Stimulated activated CD4-positive, alpha-beta T cell treated with anti-CD3 and anti-CD28 coated beads, Interleukin-12 subunit alpha, Interleukin-12 subunit beta, amount 100 ng/mL, for 24 hours (primary cell): Measurements from ENCODE around the gene DOCK9.
"Not testable (repeated sequence)": the region's sequence is repeated elsewhere in the genome, so short reads cannot be mapped to it uniquely, and the experiment has no call there.

Experiments used
- DNase-seq, 2 experiments: peaks; one replicate each; pipeline ENCODE4 v3.0.0-alpha.2; 2020; ENCODE audit warnings: low read depth in 2 of 2

DOCK9 gene

GRCh38 chr13:98775386-98775785 lies 202.5 kb downstream of the DOCK9 start:
- DNase-seq = no peak

GRCh38 chr13:98774776-98775175 lies 203.1 kb downstream of the DOCK9 start:
- no peak for DNase-seq

DNA sequence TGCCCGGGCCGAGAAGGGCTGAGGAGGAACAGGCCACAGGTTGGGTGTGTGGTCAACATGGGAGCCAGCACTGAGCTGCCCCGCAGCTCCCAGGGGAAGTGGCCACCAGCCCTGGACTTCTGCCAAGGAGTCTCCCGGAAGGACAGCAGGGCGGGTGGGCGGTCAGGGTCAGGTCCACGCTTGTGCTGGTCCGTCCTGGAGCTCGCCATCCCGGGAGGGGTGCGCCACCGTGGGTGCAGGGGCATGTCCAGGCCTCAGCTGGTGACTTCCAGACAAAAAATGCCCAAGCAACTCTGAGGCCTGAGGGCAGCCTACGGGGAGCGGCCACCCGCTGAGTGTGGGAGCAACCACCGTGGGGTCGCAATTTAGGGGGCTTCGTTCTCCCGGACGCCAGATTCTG lies 203.9 kb downstream of the DOCK9 start:
- DNase-seq = no peak

DNA sequence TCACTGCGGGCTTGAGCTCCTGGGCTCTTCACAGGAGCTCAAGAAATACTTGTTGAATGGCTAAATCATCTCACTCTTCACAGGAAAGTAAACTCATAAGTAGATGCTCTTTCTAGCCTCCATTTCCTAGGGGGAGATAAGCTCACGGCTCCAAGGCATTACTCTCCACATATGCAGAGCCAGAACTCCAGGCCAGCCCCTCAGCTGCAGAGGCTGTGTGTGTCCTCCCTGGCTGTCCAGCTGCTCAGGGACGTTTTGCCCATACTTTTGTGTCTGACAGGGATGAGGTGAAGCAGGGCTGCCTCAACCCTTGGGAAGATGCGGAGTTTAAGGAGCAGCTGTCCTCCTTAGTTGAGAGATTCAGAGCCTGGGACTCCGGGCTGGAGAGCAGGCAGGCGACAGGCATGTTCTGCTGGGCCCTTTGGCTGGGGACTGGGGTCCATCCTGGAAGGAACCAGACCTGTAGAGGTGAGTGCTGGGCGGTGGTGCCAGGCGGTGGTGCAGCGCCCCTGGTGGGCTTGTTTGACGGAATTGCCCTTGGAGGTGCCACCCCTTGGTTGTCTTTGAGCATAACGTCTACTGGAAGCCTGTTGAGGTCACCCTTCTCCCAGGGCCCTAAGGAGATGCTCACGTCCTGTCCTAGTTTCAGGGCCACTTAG lies 204.9 kb downstream of the DOCK9 start:
- no peak for DNase-seq

GRCh38 chr13:98771838-98772611 lies 205.8 kb downstream of the DOCK9 start:
- DNase-seq = no peak

GRCh38 chr13:98769736-98770135 lies 208.1 kb downstream of the DOCK9 start:
- DNase-seq = no peak

GRCh38 chr13:98768522-98768921 lies 209.3 kb downstream of the DOCK9 start:
- DNase-seq = no peak

DNA sequence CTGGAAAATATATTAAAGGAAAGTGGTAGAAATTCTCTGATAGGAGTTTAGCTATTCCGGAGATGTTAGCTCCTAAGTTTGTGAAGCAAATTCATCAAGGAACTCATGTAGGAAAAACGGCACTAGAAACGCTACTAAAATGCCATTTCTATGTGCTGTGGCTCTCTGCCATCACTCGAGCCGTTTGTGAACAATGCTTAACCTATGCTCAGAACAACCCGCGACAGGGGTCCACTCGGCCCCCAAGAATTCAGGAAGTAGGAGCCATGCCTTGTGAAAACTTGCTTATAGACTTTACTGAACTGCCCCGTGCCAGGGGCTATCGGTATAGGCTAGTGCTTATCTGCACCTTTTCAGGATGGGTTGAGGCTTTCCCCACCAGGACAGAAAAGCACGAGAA lies 211.2 kb downstream of the DOCK9 start:
- no peak for DNase-seq

DNA sequence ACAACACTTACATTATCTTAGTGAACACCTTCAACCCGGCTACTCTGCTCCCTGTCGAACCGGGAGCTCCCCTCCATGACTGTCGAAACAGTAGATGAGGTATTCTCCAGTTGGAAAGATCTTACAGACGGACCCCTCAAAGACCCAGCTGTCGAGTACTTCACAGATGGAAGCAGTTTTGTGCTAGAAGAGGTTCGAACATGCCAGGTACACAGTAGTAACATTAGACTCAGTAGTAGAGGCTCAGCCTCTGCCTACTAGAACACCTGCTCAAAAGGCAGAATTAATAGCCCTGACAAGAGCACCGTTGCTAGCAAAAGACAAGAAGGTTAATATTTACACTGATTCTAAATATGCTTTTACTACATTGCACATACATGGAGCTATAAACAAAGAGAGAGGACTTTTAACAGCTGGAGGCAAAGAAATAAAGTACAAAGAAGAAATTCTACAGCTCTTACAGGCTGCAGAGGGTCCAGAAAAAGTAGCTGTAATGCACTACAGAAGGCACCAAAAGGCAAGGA lies 211.8 kb downstream of the DOCK9 start:
- no peak for DNase-seq

GRCh38 chr13:98761986-98762616 lies 215.8 kb downstream of the DOCK9 start:
- DNase-seq = no peak

GRCh38 chr13:98761126-98761985 lies 216.5 kb downstream of the DOCK9 start:
- DNase-seq = no peak

DNA sequence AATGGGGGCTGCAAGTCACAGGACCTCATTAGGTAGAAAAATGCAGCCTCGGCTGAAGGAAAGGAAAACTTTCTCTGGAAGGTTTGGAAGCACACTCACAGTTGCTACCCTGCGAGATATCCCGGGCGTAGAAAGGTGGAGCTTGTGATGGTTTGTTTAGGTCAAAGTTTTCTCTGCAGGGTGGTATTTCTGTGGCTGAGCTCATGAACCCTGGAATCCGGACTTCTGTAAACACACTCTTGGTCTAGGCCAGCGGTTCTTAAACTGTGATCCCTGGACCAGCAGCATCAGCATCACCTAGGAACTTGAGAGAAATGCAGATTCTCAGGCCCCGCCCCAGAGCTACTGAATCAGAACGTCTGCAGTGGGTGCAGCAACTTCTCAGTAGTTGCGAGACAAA lies 222.1 kb downstream of the DOCK9 start:
- DNase-seq = no peak

DNA sequence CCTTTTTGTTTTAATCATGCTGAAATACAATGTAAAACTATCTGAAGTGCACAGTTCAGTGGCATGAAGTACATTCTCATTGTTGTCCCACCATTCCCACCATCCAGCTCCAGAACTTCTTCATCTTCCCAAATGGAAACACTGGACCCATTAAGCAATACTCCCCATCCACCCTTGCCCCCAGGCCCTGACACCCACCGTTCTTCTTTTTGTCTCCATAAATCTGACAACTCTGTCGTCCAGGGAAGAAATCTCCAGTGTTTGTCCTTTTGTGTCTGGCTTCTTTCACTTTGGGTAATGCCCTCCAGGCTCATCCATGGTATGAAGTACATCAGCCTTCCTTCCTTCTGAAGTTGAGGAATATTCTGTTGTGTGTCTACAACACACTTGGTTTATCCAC lies 222.7 kb downstream of the DOCK9 start:
- no peak for DNase-seq

GRCh38 chr13:98754468-98754867 lies 223.4 kb downstream of the DOCK9 start:
- DNase-seq = not testable (repeated sequence)

GRCh38 chr13:98752467-98753290 lies 225.2 kb downstream of the DOCK9 start, which contains the start of gene SLC15A1:
Gene SLC15A1, minus strand, starts transcription at chr13:98752672. Its CDS starts 74 bp downstream, at chr13:98752598.
- no peak for DNase-seq

- no peak for DNase-seq
These were observed 225.9 kb downstream of the DOCK9 start for GRCh38 chr13:98751861-98752466.

DNA sequence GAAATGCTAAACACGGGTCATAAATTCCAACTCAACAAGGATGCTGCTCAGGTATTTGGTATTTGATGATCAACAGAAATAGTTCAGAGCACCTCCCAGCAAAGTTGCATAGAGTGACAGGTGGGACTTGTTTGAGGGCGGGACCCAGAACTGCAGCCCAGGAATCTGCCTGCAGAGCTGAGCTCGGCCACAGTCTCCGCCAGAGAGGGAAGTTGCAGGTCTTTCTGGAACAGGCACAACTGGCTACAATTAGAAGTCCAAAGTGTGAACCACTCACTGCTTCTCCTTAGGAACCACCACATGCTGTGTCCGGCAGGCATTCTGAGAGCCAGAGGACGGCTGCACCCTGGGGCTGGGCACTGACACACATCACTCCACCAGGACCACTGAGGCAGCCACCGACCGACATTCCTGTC lies 226.5 kb downstream of the DOCK9 start:
- DNase-seq = no peak

DNA sequence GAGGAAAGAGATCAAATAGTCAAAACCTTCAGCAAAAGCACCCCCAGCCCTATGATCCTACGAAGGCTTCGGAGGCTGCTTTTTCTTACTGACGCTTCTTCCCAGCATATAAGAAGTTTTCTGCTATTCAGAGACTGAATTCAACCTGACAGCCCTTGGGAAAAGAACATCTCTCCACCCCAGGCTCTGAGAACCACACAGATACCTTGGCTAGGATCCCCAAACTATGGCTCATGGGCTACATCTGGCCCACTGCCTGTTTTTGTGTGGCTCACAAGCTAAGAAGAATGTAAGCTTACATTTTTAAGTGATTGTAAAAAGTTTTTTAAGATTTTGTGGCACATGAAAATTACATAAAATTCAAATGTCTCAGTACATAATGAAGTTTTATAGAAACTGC lies 228.4 kb downstream of the DOCK9 start:
- DNase-seq = no peak

GRCh38 chr13:98746968-98747367 lies 230.9 kb downstream of the DOCK9 start:
- DNase-seq = no peak
